ENCODE data around the gene ELFN2. TPM values are rescaled to one million over a fixed set of nuclear protein-coding genes. Genes with fewer than 3 reads are reported as not detected.

ELFN2 gene
- total and polyA plus RNA-seq, 2 experiments from 2014 or later = 0.48 to 1.1 TPM

DNA sequence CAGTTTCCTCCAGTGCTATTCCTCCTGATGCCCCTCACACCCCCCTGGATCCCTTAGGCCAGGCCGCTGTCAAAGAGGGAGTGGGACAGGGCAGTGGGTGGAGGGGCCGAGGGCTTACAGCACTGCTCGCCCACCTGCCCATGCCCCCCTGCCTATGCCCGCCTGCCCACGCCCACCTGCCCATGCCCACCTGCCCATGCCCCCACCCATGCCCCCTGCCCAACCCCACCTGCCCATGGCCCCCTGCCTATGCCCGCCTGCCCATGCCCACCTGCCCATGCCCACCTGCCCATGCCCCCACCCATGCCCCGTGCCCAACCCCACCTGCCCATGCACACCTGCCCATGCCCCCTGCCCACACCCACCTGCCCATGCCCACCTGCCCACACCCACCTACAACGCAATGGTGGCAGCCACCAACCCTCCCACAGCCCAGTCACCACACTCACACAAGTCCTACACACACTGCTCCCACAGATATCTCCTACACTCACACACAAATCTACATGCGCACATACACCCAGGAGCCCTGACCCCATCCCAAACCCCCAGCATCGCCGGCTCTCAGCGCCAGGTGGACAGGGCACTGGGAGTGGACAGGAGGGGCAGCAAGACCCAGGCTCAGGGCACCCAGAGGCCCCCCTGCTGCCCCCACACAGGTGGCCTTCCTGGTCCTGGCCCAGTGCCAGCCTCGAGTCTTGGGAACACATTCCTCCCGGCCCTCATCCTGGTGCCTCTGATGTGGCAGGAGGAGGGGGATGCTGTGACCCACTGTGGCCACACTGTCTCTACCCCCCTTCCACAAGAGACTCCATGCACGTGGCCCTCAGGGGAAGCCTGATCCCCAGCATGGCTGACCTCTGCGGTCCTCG is 83.2 kb downstream of the ELFN2 start:
- no peak for DNase-seq
- H3K79me2 ChIP-seq (ENCODE audit: insufficient read depth) = no peaks in the 10 kb centered on the region
- H3K4me2 ChIP-seq (ENCODE audit: unreplicated experiment) = no peak overlapping the region
- H3K36me3 ChIP-seq (ENCODE audit: low read depth) = no peaks in the 10 kb centered on the region
- TF ChIP-seq EZH2 (IDR thresholded peaks at IDR 0.05; ENCODE audit: insufficient read depth, poor library complexity, severe bottlenecking) (no peak), EZH2phosphoT487 (IDR thresholded peaks at IDR 0.05; ENCODE audit: insufficient read depth, low read depth) (no peak)
- no peak overlapping the region for H3K9ac ChIP-seq
- no peaks in the 10 kb centered on the region for H3K9me3 ChIP-seq (ENCODE audit: low read depth)
- WGBS, 2 experiments (ENCODE audit: low coverage in 1 of 2, low lambda C conversion rate in 2 of 2, missing lambda C conversion rate in 2 of 2) = 58 to 78% methylated on average over 10 to 16 of the region's 17 CpGs
- no peaks in the 10 kb centered on the region for H3K27me3 ChIP-seq (replicated peaks; ENCODE audit: insufficient read depth)
- in situ Hi-C loops (cut with MboI) = no loop called here
- no peak overlapping the region for H3K4me3 ChIP-seq
- no peak overlapping the region for H2AFZ ChIP-seq
- no peaks in the 10 kb centered on the region for H3K9me2 ChIP-seq (ENCODE audit: insufficient read depth)
- H3K27ac ChIP-seq = no peak overlapping the region
- peaks cover 17% of the 10 kb centered on the region for H3K4me1 ChIP-seq (ENCODE audit: insufficient read depth)
- no peaks in the 10 kb centered on the region for H4K20me1 ChIP-seq (ENCODE audit: insufficient read depth)
- H3F3A ChIP-seq (ENCODE audit: insufficient read depth) = peaks cover 16% of the 10 kb centered on the region

DNA sequence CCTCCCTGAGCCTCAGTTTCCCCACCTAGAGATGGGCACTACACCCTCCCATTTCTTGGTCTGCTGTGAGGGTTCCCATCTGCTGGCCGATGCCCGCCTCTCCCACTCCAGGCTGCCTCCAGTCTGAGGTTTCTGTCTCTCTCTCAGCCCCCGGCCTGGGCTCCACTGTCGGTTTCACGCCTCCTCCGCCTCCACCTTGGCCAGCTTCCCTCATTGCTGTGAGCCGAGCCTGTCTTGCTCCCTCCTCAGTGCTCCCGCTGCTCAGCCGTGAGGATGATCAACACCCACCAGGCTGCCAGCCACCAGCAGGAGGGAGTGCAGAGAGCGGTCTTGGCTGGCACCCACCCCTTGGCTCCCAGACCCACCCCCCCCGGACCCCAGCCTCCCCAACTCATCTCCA is 83.9 kb downstream of the ELFN2 start:
- DNase-seq = no peak
- Histone ChIP-seq H3K4me1 (ENCODE audit: insufficient read depth) (peaks cover 17% of the 10 kb centered on the region), H3K9me2 (ENCODE audit: insufficient read depth) (no peaks in the 10 kb centered on the region), H3K36me3 (ENCODE audit: low read depth) (no peaks in the 10 kb centered on the region), H3F3A (ENCODE audit: insufficient read depth) (peaks cover 16% of the 10 kb centered on the region), H3K4me2 (ENCODE audit: unreplicated experiment) (no peak overlapping the region), H3K9me3 (ENCODE audit: low read depth) (no peaks in the 10 kb centered on the region), H3K27ac (no peak overlapping the region), H3K9ac (no peak overlapping the region), H2AFZ (no peak overlapping the region), H3K27me3 (replicated peaks; ENCODE audit: insufficient read depth) (no peaks in the 10 kb centered on the region), H3K79me2 (ENCODE audit: insufficient read depth) (no peaks in the 10 kb centered on the region), H3K4me3 (no peak overlapping the region), H4K20me1 (ENCODE audit: insufficient read depth) (no peaks in the 10 kb centered on the region)
- in situ Hi-C loops (cut with MboI) = no loop called here
- WGBS, 2 experiments (ENCODE audit: low coverage in 1 of 2, low lambda C conversion rate in 2 of 2, missing lambda C conversion rate in 2 of 2) = 33 to 36% methylated on average over 6 to 11 of the region's 11 CpGs
- no peak for TF ChIP-seq EZH2phosphoT487 (IDR thresholded peaks at IDR 0.05; ENCODE audit: insufficient read depth, low read depth)
- TF ChIP-seq EZH2 (IDR thresholded peaks at IDR 0.05; ENCODE audit: insufficient read depth, poor library complexity, severe bottlenecking) = no peak

DNA sequence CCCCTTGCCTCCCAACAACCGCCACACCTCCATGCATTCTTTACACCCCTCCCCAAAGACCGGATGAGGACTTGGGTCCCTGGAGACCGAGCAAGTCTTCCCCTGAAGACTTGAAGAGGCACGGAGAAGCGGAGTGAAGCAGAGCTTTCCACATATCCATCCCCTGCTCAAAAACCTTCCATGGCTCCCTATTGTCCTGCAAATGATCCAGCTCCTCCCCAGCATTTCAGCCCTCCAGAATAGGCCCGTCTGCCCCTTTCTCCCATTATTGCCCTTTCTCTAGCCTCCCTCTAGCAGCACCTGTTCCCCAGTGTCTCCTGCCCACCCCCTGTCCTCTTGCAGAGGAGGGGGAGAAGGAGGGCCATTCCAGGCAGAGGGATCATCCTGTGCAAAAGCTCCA is 85.2 kb downstream of the ELFN2 start:
- no peaks in the 10 kb centered on the region for H3K9me3 ChIP-seq (ENCODE audit: low read depth)
- no peak overlapping the region for H3K4me3 ChIP-seq
- TF ChIP-seq EZH2 (IDR thresholded peaks at IDR 0.05; ENCODE audit: insufficient read depth, poor library complexity, severe bottlenecking) (no peak), EZH2phosphoT487 (IDR thresholded peaks at IDR 0.05; ENCODE audit: insufficient read depth, low read depth) (no peak)
- H3K27ac ChIP-seq = no peak overlapping the region
- no peak overlapping the region for H3K9ac ChIP-seq
- H3F3A ChIP-seq (ENCODE audit: insufficient read depth) = peaks cover 16% of the 10 kb centered on the region
- WGBS, 2 experiments (ENCODE audit: low coverage in 1 of 2, low lambda C conversion rate in 2 of 2, missing lambda C conversion rate in 2 of 2) = 47 to 52% methylated on average over 6 of the region's 6 CpGs
- no peak overlapping the region for H2AFZ ChIP-seq
- peaks cover 19% of the 10 kb centered on the region for H3K4me1 ChIP-seq (ENCODE audit: insufficient read depth)
- no peaks in the 10 kb centered on the region for H3K36me3 ChIP-seq (ENCODE audit: low read depth)
- H3K9me2 ChIP-seq (ENCODE audit: insufficient read depth) = no peaks in the 10 kb centered on the region
- H4K20me1 ChIP-seq (ENCODE audit: insufficient read depth) = no peaks in the 10 kb centered on the region
- in situ Hi-C loops (cut with MboI) = no loop called here
- no peak overlapping the region for H3K4me2 ChIP-seq (ENCODE audit: unreplicated experiment)
- no peaks in the 10 kb centered on the region for H3K27me3 ChIP-seq (replicated peaks; ENCODE audit: insufficient read depth)
- no peak for DNase-seq
- no peaks in the 10 kb centered on the region for H3K79me2 ChIP-seq (ENCODE audit: insufficient read depth)

DNA sequence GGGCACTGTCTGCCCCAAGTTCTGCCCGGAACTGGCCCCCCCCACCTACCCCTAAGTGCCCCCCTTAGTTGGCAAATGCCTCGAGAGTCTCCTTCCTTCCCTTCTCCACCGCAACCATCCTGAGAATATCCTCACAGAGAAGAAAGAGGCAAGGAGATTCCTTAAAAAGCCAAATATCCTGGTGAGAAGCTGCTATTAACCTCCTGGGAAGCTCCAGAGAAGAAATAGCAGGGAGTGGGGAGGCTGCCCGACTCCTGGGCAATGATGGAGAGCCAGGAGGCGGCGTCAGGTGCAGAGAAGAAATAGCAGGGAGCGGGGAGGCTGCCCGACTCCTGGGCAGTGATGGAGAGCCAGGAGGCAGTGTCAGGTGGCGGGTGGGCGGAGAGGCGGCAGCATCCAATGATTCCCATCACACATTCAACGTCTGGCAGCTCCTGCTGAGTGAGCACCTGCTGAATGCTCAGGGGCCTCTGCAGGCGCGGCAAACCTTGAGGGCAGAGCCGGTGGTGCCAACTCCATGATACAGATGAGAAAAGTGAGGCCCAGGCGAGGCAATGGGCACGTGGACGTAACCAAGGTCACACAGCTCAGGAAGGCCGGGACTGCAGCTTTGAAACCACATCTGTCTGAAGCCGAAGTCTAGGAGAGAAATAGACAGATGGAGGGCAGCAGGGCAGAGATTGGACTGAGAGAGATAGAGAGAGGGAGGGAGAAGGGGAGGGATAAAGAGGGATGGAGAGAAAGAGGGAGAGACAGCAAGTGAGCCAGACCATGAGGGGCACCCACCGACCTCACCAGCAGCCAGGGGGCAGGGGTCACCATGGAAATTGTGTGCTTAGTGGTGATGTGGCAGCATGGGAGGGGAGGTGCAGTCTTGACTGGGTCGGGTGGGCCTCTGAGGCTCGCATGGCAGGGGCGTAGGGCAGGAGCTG is 86.7 kb downstream of the ELFN2 start:
- Histone ChIP-seq H3K9me2 (ENCODE audit: insufficient read depth) (no peaks in the 10 kb centered on the region), H3K9ac (no peak overlapping the region), H3K4me1 (ENCODE audit: insufficient read depth) (peaks cover 13% of the 10 kb centered on the region), H3K4me2 (ENCODE audit: unreplicated experiment) (no peak overlapping the region), H3K27me3 (replicated peaks; ENCODE audit: insufficient read depth) (no peaks in the 10 kb centered on the region), H3K4me3 (no peak overlapping the region), H3F3A (ENCODE audit: insufficient read depth) (peaks cover 6% of the 10 kb centered on the region; the same call in 1 of the 2 replicates), H3K36me3 (ENCODE audit: low read depth) (no peaks in the 10 kb centered on the region), H3K27ac (no peak overlapping the region), H3K9me3 (ENCODE audit: low read depth) (no peaks in the 10 kb centered on the region), H2AFZ (no peak overlapping the region), H4K20me1 (ENCODE audit: insufficient read depth) (no peaks in the 10 kb centered on the region), H3K79me2 (ENCODE audit: insufficient read depth) (no peaks in the 10 kb centered on the region)
- DNase-seq = no peak
- TF ChIP-seq EZH2phosphoT487 (IDR thresholded peaks at IDR 0.05; ENCODE audit: insufficient read depth, low read depth) (no peak), EZH2 (IDR thresholded peaks at IDR 0.05; ENCODE audit: insufficient read depth, poor library complexity, severe bottlenecking) (no peak)
- WGBS, 2 experiments (ENCODE audit: low coverage in 1 of 2, low lambda C conversion rate in 2 of 2, missing lambda C conversion rate in 2 of 2) = 44 to 55% methylated on average over 24 of the region's 24 CpGs
- in situ Hi-C loops (cut with MboI) = no loop called here

Data from GM23248 (cell line).